ENCODE measurements around the gene SPON1.

Gene SPON1

DNA sequence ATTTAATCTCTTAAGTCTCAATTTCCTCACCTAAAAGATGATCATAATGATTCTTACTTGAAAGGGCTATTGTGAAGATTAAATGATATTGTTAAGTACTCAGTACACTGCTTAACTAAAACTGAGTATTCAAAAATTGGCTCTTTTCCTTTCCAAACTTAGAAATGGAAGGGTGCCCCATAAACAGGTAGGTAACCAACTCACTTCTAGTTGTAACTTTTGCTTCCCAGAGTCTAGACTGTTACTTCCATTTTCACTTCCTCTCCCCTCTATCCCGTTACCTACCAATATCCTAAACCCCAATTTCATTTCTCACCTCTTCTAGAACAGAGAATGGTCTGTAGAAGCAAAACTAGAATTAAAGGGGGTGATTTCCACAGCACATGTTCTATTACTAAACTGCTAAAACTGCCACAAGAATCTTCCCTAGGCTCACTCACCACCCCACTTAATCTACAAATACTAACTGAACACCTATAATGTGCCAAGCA lies 346.4 kb downstream of the SPON1 start:
- no peaks in the 10 kb centered on the region for H3K27me3 ChIP-seq (replicated peaks; ENCODE audit: control insufficient read depth, insufficient read depth, low read length)
- DNase-seq (ENCODE audit: extremely low read depth, insufficient read length): no peak
- TF ChIP-seq, protein P1, sequence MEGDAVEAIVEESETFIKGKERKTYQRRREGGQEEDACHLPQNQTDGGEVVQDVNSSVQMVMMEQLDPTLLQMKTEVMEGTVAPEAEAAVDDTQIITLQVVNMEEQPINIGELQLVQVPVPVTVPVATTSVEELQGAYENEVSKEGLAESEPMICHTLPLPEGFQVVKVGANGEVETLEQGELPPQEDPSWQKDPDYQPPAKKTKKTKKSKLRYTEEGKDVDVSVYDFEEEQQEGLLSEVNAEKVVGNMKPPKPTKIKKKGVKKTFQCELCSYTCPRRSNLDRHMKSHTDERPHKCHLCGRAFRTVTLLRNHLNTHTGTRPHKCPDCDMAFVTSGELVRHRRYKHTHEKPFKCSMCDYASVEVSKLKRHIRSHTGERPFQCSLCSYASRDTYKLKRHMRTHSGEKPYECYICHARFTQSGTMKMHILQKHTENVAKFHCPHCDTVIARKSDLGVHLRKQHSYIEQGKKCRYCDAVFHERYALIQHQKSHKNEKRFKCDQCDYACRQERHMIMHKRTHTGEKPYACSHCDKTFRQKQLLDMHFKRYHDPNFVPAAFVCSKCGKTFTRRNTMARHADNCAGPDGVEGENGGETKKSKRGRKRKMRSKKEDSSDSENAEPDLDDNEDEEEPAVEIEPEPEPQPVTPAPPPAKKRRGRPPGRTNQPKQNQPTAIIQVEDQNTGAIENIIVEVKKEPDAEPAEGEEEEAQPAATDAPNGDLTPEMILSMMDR (IDR thresholded peaks at IDR 0.05; ENCODE audit: insufficient read depth, low read length, poor library complexity, severe bottlenecking): no peak
- no peaks in the 10 kb centered on the region for H3K36me3 ChIP-seq (ENCODE audit: control insufficient read depth, insufficient read depth, low read length)
- H3K4me3 ChIP-seq (replicated peaks; ENCODE audit: low read depth, low read length): no peak overlapping the region; the same call in 1 of the 2 replicates

DNA sequence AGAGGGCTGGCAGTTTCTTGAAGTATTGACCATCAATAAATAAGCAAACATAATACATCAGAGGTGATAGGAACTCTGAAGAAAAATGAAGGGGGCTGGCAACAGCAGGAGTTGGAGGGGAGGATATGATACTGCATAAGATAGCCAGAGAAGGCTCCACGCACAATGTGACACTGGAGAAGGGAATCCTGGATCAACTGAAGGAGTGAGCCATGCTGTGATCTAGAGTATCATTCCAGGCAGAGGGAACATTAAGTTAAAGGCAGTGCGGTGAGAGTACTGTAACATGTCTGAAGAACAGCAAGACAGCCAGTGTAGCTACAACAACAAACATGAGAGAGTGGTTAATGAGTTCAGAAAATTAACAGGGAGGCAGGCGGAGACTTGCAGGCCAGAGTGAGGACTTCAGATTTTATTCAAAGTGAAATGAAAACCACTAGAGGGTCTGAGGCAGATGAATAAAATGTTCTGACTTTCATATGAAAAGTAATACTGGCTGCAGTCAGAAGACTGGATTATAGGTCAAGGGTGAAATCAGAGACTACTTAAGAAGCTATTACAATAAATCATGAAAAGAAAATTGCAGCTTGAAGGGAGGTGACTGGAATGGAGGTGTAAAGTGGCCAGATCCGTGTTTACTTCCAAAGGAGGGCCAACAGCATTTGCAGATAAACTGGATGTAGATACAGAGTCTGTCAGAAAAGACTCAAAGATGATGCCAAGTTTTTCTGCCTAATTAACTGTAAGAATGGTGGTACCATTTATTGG lies 347.1 kb downstream of the SPON1 start:
- no peak for DNase-seq (ENCODE audit: extremely low read depth, insufficient read length)
- no peaks in the 10 kb centered on the region for H3K36me3 ChIP-seq (ENCODE audit: control insufficient read depth, insufficient read depth, low read length)
- TF ChIP-seq, protein P1 (IDR thresholded peaks at IDR 0.05; ENCODE audit: insufficient read depth, low read length, poor library complexity, severe bottlenecking): no peak
- no peak overlapping the region; the same call in 1 of the 2 replicates for H3K4me3 ChIP-seq (replicated peaks; ENCODE audit: low read depth, low read length)
- H3K27me3 ChIP-seq (replicated peaks; ENCODE audit: control insufficient read depth, insufficient read depth, low read length): no peaks in the 10 kb centered on the region

DNA sequence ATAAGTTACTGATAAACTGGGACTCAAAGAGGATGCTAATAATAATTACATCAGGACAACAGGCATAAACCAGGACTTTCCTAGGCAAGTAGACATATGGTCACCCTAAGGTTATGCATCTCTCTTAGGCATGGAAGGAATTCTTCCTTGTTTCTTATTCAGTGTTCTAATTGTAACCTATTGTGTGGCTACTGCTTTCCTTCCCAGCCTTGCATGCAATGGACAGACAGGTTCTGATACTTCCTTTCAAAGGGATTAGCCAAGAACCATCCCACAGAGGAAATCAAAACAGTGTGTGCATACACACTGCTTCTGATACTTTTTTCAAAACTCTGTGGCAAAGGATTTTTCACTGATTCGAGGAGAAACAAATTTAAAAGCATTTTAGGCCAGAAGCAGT lies 348.2 kb downstream of the SPON1 start:
- DNase-seq (ENCODE audit: extremely low read depth, insufficient read length): no peak
- Histone ChIP-seq H3K27me3 (replicated peaks; ENCODE audit: control insufficient read depth, insufficient read depth, low read length) (no peaks in the 10 kb centered on the region), H3K4me3 (replicated peaks; ENCODE audit: low read depth, low read length) (no peak overlapping the region), H3K36me3 (ENCODE audit: control insufficient read depth, insufficient read depth, low read length) (no peaks in the 10 kb centered on the region)
- TF ChIP-seq, protein P1 (IDR thresholded peaks at IDR 0.05; ENCODE audit: insufficient read depth, low read length, poor library complexity, severe bottlenecking): no peak

GRCh38 chr11:14312736-14313438 lies 350.4 kb downstream of the SPON1 start:
- no peaks in the 10 kb centered on the region for H3K27me3 ChIP-seq (replicated peaks; ENCODE audit: control insufficient read depth, insufficient read depth, low read length)
- no peak overlapping the region for H3K4me3 ChIP-seq (replicated peaks; ENCODE audit: low read depth, low read length)
- no peak for DNase-seq (ENCODE audit: extremely low read depth, insufficient read length)
- H3K36me3 ChIP-seq (ENCODE audit: control insufficient read depth, insufficient read depth, low read length): no peaks in the 10 kb centered on the region
- TF ChIP-seq, protein P1 (IDR thresholded peaks at IDR 0.05; ENCODE audit: insufficient read depth, low read length, poor library complexity, severe bottlenecking): no peak

GRCh38 chr11:14314127-14314526 lies 351.6 kb downstream of the SPON1 start:
- TF ChIP-seq, protein P1 (IDR thresholded peaks at IDR 0.05; ENCODE audit: insufficient read depth, low read length, poor library complexity, severe bottlenecking): no peak
- DNase-seq (ENCODE audit: extremely low read depth, insufficient read length): no peak
- Histone ChIP-seq H3K27me3 (replicated peaks; ENCODE audit: control insufficient read depth, insufficient read depth, low read length) (no peaks in the 10 kb centered on the region), H3K4me3 (replicated peaks; ENCODE audit: low read depth, low read length) (no peak overlapping the region), H3K36me3 (ENCODE audit: control insufficient read depth, insufficient read depth, low read length) (no peaks in the 10 kb centered on the region)

Data from GM06990 (cell line).